K562 (cell line): ENCODE measurements around the gene SLAMF9. TPM values are rescaled to one million over a fixed set of nuclear protein-coding genes. Genes with fewer than 3 reads are reported as not detected.

Experiments used
- ATAC-seq: fragments of 200-7000 bp; cut with Tn5 transposase; 3 replicates; pipeline ENCODE4 v1.9.1; 2020; ENCODE audit warnings: moderate library complexity
- BruUV-seq: library from RNA; stranded (reverse); fragments of 400-500 nt; replicated peaks from 2 replicates; lab custom pipeline; 2021; lab: Mats Ljungman, UMichigan
- CTCF ChIA-PET: fragments of 300-600 bp; formaldehyde crosslinking; extraction: SDS; loops from one replicate; lab custom pipeline; 2021; ENCODE audit warnings: low intra/inter-chr PET ratio; lab: Yijun Ruan, JAX
- POLR2A ChIA-PET: fragments of 300-600, 350-650 bp; sonication (Branson Sonifier 250); formaldehyde crosslinking; extraction: SDS; loops from one replicate; lab custom pipeline; 2021; ENCODE audit warnings: antibody characterized with exemption, inconsistent platforms; lab: Yijun Ruan, JAX
- DNase-seq, 4 experiments: peaks; one replicate each; pipeline versions ENCODE4 v3.0.0 to v3.0.0-alpha.2; 2011 to 2018; ENCODE audit warnings: low spot score in 3 of 4, mixed read lengths in 3 of 4; ENCODE audit errors: extremely low read depth in 1 of 4
- FAIRE-seq: peaks from 2 replicates; lab custom pipeline; 2011; peaks lifted over from hg19 to GRCh38; lab: Jason Lieb, UNC
- H2AFZ ChIP-seq: 2 replicates; pipeline ENCODE4 v1.6.0; 2011; ENCODE audit warnings: low read depth, low read length, control low read depth, inconsistent platforms
- H3K27ac ChIP-seq: fragments of 200-600 bp; 3 replicates; pipeline ENCODE4 v1.8.0; 2011; ENCODE audit warnings: low read depth, mild to moderate bottlenecking, control low read depth, inconsistent platforms, low read length, moderate library complexity, mixed read lengths; ENCODE audit errors: extremely low read depth
- H3K27me3 ChIP-seq, 2 experiments: fragments of 300-600 bp in 1 of 2; 2 replicates in 1 of 2; 3 replicates in 1 of 2; pipeline versions ENCODE4 v1.6.0 to v1.8.0; 2011; ENCODE audit warnings: inconsistent platforms in 2 of 2, low read length in 2 of 2, mild to moderate bottlenecking in 1 of 2, mixed read lengths in 1 of 2, moderate library complexity in 1 of 2; ENCODE audit not compliant: control insufficient read depth in 2 of 2, insufficient read depth in 2 of 2
- H3K36me3 ChIP-seq: fragments of 300-600 bp; 3 replicates; pipeline ENCODE4 v1.8.0; 2011; ENCODE audit warnings: mild to moderate bottlenecking, low read length, inconsistent platforms; ENCODE audit not compliant: control insufficient read depth, insufficient read depth
- H3K4me1 ChIP-seq, 2 experiments: fragments of 200-600 bp in 1 of 2; replicated peaks in 1 of 2; 2 replicates in 1 of 2; 3 replicates in 1 of 2; pipeline versions ENCODE4 v1.5.1 to v1.8.0; 2011; ENCODE audit warnings: inconsistent platforms in 2 of 2, low read length in 2 of 2, mild to moderate bottlenecking in 1 of 2, mixed read lengths in 1 of 2, moderate library complexity in 1 of 2; ENCODE audit not compliant: control insufficient read depth in 2 of 2, insufficient read depth in 2 of 2
- H3K4me2 ChIP-seq: 2 replicates; pipeline ENCODE4 v1.6.1; 2011; ENCODE audit warnings: low read length, control low read depth, inconsistent platforms, mixed read lengths; ENCODE audit not compliant: insufficient read depth
- H3K4me3 ChIP-seq: fragments of 200-600 bp; sonication (generic), shearing (Covaris generic); 2 replicates; pipeline ENCODE4 v1.5.1; 2016; ENCODE audit warnings: control low read depth, inconsistent platforms
- H3K79me2 ChIP-seq: fragments of 200-600 bp; 3 replicates; pipeline ENCODE4 v1.8.0; 2011; ENCODE audit warnings: low read length, inconsistent platforms; ENCODE audit not compliant: control insufficient read depth, insufficient read depth
- H3K9ac ChIP-seq, 2 experiments: 2 replicates each; pipeline versions ENCODE4 v1.6.0 to v1.6.1; 2011; ENCODE audit warnings: low read depth in 2 of 2, low read length in 2 of 2, control low read depth in 1 of 2, inconsistent platforms in 1 of 2, mild to moderate bottlenecking in 1 of 2, mixed read lengths in 1 of 2; ENCODE audit not compliant: insufficient read depth in 1 of 2
- H3K9me1 ChIP-seq: one replicate; pipeline ENCODE4 v1.6.0; 2011; ENCODE audit warnings: inconsistent platforms, mild to moderate bottlenecking, low read length, moderate library complexity; ENCODE audit not compliant: control insufficient read depth, insufficient read depth
- H3K9me3 ChIP-seq: replicated peaks from 2 replicates; pipeline ENCODE4 v1.5.1; 2011; ENCODE audit warnings: low read depth, low read length, inconsistent platforms; ENCODE audit not compliant: control insufficient read depth, insufficient read depth
- H4K20me1 ChIP-seq: replicated peaks from 2 replicates; pipeline ENCODE4 v1.6.1; 2011; ENCODE audit warnings: low read length, inconsistent platforms, mixed read lengths; ENCODE audit not compliant: control insufficient read depth, insufficient read depth
- ARID4B ChIP-seq: sonication (generic); formaldehyde crosslinking; IDR thresholded peaks from 2 replicates; pipeline ENCODE4 v1.8.0; 2022; ENCODE audit warnings: mild to moderate bottlenecking, missing genetic modification reagents
- ETS1 ChIP-seq: conservative IDR thresholded peaks from 2 replicates; pipeline ENCODE4 v1.6.1; 2011; ENCODE audit warnings: low read depth, mild to moderate bottlenecking, low read length; ENCODE audit not compliant: control insufficient read depth
- EZH2 ChIP-seq: IDR thresholded peaks from 2 replicates; pipeline ENCODE4 v1.6.1; 2012; ENCODE audit warnings: low read depth, mild to moderate bottlenecking, inconsistent platforms, low read length, borderline replicate concordance
- POLR2G ChIP-seq: fragments of 200-400 bp; formaldehyde crosslinking; IDR thresholded peaks from 2 replicates; pipeline ENCODE4 v1.6.1; 2017; ENCODE audit warnings: low read depth, mild to moderate bottlenecking, antibody characterized with exemption, low read length, moderate library complexity
- PRDM10 ChIP-seq: fragments of 450-650 bp; IDR thresholded peaks from 2 replicates; pipeline ENCODE4 v1.6.1; 2018; ENCODE audit not compliant: partially characterized antibody
- RBFOX2 ChIP-seq: fragments of 200-400 bp; formaldehyde crosslinking; IDR thresholded peaks from 2 replicates; pipeline ENCODE4 v1.6.1; 2017; ENCODE audit warnings: low read depth, mild to moderate bottlenecking, low read length, moderate library complexity
- WGBS: fragments of 100-300 bp; shearing (Covaris generic); methylation state at CpG from one replicate; pipeline ENCODE4 v1.1.6; 2016; ENCODE audit warnings: low coverage, mixed read lengths; ENCODE audit not compliant: insufficient coverage; ENCODE audit errors: missing lambda C conversion rate; 5-methylcytosine and 5-hydroxymethylcytosine counted together
- in situ Hi-C: fragments of 300-500 bp; cut with MboI; formaldehyde crosslinking; loops from 4 replicates; pipeline ENCODE4 v1.15.0; 2018; ENCODE audit warnings: inconsistent platforms, mixed read lengths
- intact Hi-C: fragments of 100-400 bp; cut with micrococcal nuclease; formaldehyde crosslinking; loops from 2 replicates; pipeline ENCODE4 v1.14.2; 2022
- polyA plus RNA-seq, 8 experiments: library from polyadenylated mRNA; depleted of rRNA in 4 of 8; stranded (reverse) in 5 of 8; unstranded in 3 of 8; fragments of >200 nt; fragmentation: Nextera tagmentation in 2 of 8; fragmentation: Illumina TruSeq in 1 of 8; extraction: Ambion mirVana in 2 of 8; extraction: Trizol in 1 of 8; gene quantifications; 2 replicates each; pipeline versions ENCODE4 v1.2.1 to v1.2.3, GENCODE V29; 2011 to 2014; ENCODE audit warnings: inconsistent platforms in 1 of 8, missing spikeins in 1 of 8
- total RNA-seq, 7 experiments: library from RNA; depleted of rRNA in 6 of 7; stranded (reverse); fragments of >200 nt in 6 of 7; fragmentation: Illumina TruSeq in 2 of 7; extraction: Trizol in 2 of 7; gene quantifications; 2 replicates each; pipeline versions ENCODE4 v1.2.1 to v1.2.3, GENCODE V29; 2011 to 2021; ENCODE audit warnings: low replicate concordance in 1 of 7

The SLAMF9 gene
- total and polyA plus RNA-seq, 9 of the 15 experiments (the other 6 are each of a cell fraction or from before 2014, with no cell fraction given), result 0.13 to 0.21 TPM; not detected in 7

GRCh38 chr1:159923203-159924024 lies 30.6 kb downstream of the SLAMF9 start (continued):
- peak; percentile 84; the same call in 1 of the 2 replicates for TF ChIP-seq ETS1

- Histone ChIP-seq H3K4me1 (peaks cover 24 to 56% of the 10 kb centered on the region in 2 experiments), H3K79me2 (peaks cover 62% of the 10 kb centered on the region), H3K27me3 (no peaks in the 10 kb centered on the region), H3K9me3 (no peaks in the 10 kb centered on the region), H3K9me1 (peaks cover 12% of the 10 kb centered on the region), H3K27ac (peak overlapping the region; percentile 100), H3K9ac (peak overlapping the region; percentile 93 to 99), H3K4me3 (peak overlapping the region; percentile 72), H2AFZ (no peak overlapping the region), H3K36me3 (peaks cover 56% of the 10 kb centered on the region), H4K20me1 (peaks cover 39% of the 10 kb centered on the region; the same call in 1 of the 2 replicates), H3K4me2 (peak overlapping the region; percentile 94)
- CTCF ChIA-PET, result no interaction called here
- no TSS peak for BruUV-seq
- DNase-seq, result peak in 3 of 4 experiments; percentile 39 to 58 (median 56)
- intact Hi-C loops (loop anchor here (10.0 kb wide), 2 partner anchors 88 to 342 kb away; partner anchors contain the start of gene DCAF8), in situ Hi-C loops (no loop called here)
- WGBS, result 8% methylated on average over 5 of the region's 8 CpGs
- peak; percentile 0 for ATAC-seq
- no peak for FAIRE-seq
- POLR2A ChIA-PET, result interaction anchor here (0.6 to 4.2 kb wide), 13 partner anchors 7 to 839 kb away, joined by 3 to 35 read pairs (median 3); no protein-coding TSS in a partner anchor
- TF ChIP-seq RBFOX2 (peak; percentile 48; the same call in 1 of the 2 replicates), POLR2G (peak; percentile 56), ARID4B (CRISPR knock-in tag) (peak; percentile 64; the same call in 1 of the 2 replicates), PRDM10 (peak; percentile 53), EZH2 (no peak)
These were observed 31.4 kb downstream of the SLAMF9 start for GRCh38 chr1:159922511-159923202.
